Hippocampal formation (tissue), 2 donors: ENCODE results near the gene SGSH.
"Not testable (repeated sequence)": the region's sequence is repeated elsewhere in the genome, so short reads cannot be mapped to it uniquely, and the experiment has no call there.

Experiments
- DNase-seq, 2 donors: peaks; one replicate each; lab custom pipeline; 2025; lab: John Stamatoyannopoulos, UW

The SGSH gene

GRCh38 chr17:80220054-80220735 is at the start of gene SGSH, which contains the start of gene SLC26A11:
Gene SGSH, minus strand, starts transcription at chr17:80220333. Its CDS starts 20 bp downstream, at chr17:80220313.
Gene SLC26A11, plus strand, starts transcription at chr17:80220427. Its CDS starts 1,134 bp downstream, at chr17:80221561.
- peak in 1 of 2 donors; percentile 64 for DNase-seq

GRCh38 chr17:80269405-80269807 is 49.3 kb upstream of the SGSH start:
- no peak for DNase-seq

- no peak for DNase-seq
These were observed 48.3 kb upstream of the SGSH start for GRCh38 chr17:80268427-80268826.

- no peak for DNase-seq
These were observed 47.3 kb upstream of the SGSH start for GRCh38 chr17:80267391-80267790.

GRCh38 chr17:80265205-80266068 is 45.3 kb upstream of the SGSH start:
- no peak for DNase-seq

GRCh38 chr17:80264205-80265075 is 44.3 kb upstream of the SGSH start:
- no peak for DNase-seq

- peak in 1 of 2 donors; percentile 17 for DNase-seq
These were observed 43.4 kb upstream of the SGSH start for GRCh38 chr17:80263253-80264204.

GRCh38 chr17:80262775-80263244 is 42.7 kb upstream of the SGSH start:
- DNase-seq, result no peak

- no peak for DNase-seq
These were observed 42.2 kb upstream of the SGSH start for GRCh38 chr17:80262291-80262690.

- DNase-seq, result no peak
These were observed 41.8 kb upstream of the SGSH start for GRCh38 chr17:80261895-80262279.

- DNase-seq, result peak in 1 of 2 donors; percentile 26
These were observed 41.2 kb upstream of the SGSH start for GRCh38 chr17:80261159-80261894.

GRCh38 chr17:80260791-80261158 is 40.6 kb upstream of the SGSH start, which contains the start of gene RNF213:
Gene RNF213, plus strand, starts transcription at chr17:80260852. Its CDS starts 2,830 bp downstream, at chr17:80263682.
- DNase-seq, result peak in 1 of 2 donors; percentile 26

- peak; percentile 53 to 54 for DNase-seq
These were observed 40.0 kb upstream of the SGSH start for GRCh38 chr17:80260069-80260535.

- no peak for DNase-seq
These were observed 39.4 kb upstream of the SGSH start for GRCh38 chr17:80259457-80260068.

GRCh38 chr17:80258296-80258695 is 38.2 kb upstream of the SGSH start:
- not testable (repeated sequence) for DNase-seq

GRCh38 chr17:80257716-80258213 is 37.6 kb upstream of the SGSH start:
- no peak for DNase-seq

- DNase-seq, result no peak
These were observed 35.9 kb upstream of the SGSH start for GRCh38 chr17:80256034-80256350.

GRCh38 chr17:80254396-80255251 is 34.5 kb upstream of the SGSH start:
- no peak for DNase-seq
